Gastrocnemius medialis (tissue), 4 donors: ENCODE measurements around the gene MSI2. TPM values are rescaled to one million over a fixed set of nuclear protein-coding genes. Genes with fewer than 3 reads are reported as not detected.
A peak's percentile ranks its signal among the peaks of the same experiment; 100 is the strongest.

ENCODE experiments used
- ATAC-seq, 2 donors: fragments of 150-250 bp; one replicate each; pipeline ENCODE4 v1.9.1; 2016
- DNase-seq, 2 donors: peaks; one replicate each; pipeline ENCODE4 v3.0.0-alpha.2; 2019
- H3K27ac ChIP-seq, 4 donors: fragments of 200-600 bp; sonication (generic); 1 replicate in 1 of 4; 2 replicates in 3 of 4; pipeline ENCODE4 v1.5.1; 2016 to 2018; ENCODE audit warnings: mild to moderate bottlenecking in 2 of 4, moderate library complexity in 1 of 4
- H3K27me3 ChIP-seq, 3 donors: fragments of 200-600 bp; sonication (generic) in 2 of 3; 1 replicate in 1 of 3; 2 replicates in 2 of 3; pipeline versions ENCODE4 v1.5.1 to v1.6.0; 2016 to 2019; ENCODE audit warnings: mild to moderate bottlenecking in 1 of 3, moderate library complexity in 1 of 3
- H3K36me3 ChIP-seq, 2 donors: fragments of 200-600 bp; sonication (generic) in 1 of 2; one replicate each; pipeline ENCODE4 v1.5.1; 2017 to 2018
- H3K4me1 ChIP-seq, 2 donors: fragments of 200-600 bp; sonication (generic) in 1 of 2; one replicate each; pipeline ENCODE4 v1.5.1; 2016 to 2017; ENCODE audit warnings: mild to moderate bottlenecking in 2 of 2
- H3K4me3 ChIP-seq, 4 donors: fragments of 200-600 bp; sonication (generic) in 3 of 4; 1 replicate in 1 of 4; 2 replicates in 3 of 4; pipeline ENCODE4 v1.5.1; 2016 to 2019; ENCODE audit warnings: mild to moderate bottlenecking in 2 of 4
- H3K9me3 ChIP-seq, 3 donors: fragments of 200-600 bp; sonication (generic) in 2 of 3; 1 replicate in 1 of 3; 2 replicates in 2 of 3; pipeline ENCODE4 v1.5.1; 2016 to 2019
- POLR2A ChIP-seq, 2 donors: fragments of 450-650 bp; IDR thresholded peaks; one replicate each; pipeline ENCODE4 v1.6.1; 2017; ENCODE audit warnings: antibody characterized with exemption in 2 of 2, mild to moderate bottlenecking in 2 of 2, moderate library complexity in 2 of 2
- in situ Hi-C, 4 donors: fragments of 200-750 bp; cut with MboI; loops; one replicate each; pipeline versions ENCODE4 v1.15.0 to v1.8.0; 2017; ENCODE audit warnings: low sequenced_read_pairs in 4 of 4
- intact Hi-C: fragments of 100-400 bp; cut with DNase I; formaldehyde crosslinking; loops from one replicate; pipeline ENCODE4 v1.15.1; 2023; ENCODE audit warnings: low total_unique reads
- total RNA-seq, 4 donors: library from RNA; depleted of rRNA; stranded (reverse); fragments of >200 nt; gene quantifications; one replicate each; pipeline versions ENCODE4 v1.1.0 to v1.2.3, GENCODE V29; 2016
- TF ChIP-seq, protein P1 (sequence below), 5 experiments: fragments of 450-650 bp in 3 of 5; fragments of 200-600 bp in 2 of 5; sonication (generic) in 2 of 5; IDR thresholded peaks in 4 of 5; conservative IDR thresholded peaks in 1 of 5; 1 replicate in 4 of 5; 2 replicates in 1 of 5; pipeline ENCODE4 v1.5.1; 2016 to 2019; ENCODE audit warnings: antibody characterized with exemption in 5 of 5, mild to moderate bottlenecking in 3 of 5, moderate library complexity in 3 of 5

MSI2 gene
- total RNA-seq, 4 donors from 2014 or later, result 33.1 to 66.2 (median 48.5) TPM

DNA sequence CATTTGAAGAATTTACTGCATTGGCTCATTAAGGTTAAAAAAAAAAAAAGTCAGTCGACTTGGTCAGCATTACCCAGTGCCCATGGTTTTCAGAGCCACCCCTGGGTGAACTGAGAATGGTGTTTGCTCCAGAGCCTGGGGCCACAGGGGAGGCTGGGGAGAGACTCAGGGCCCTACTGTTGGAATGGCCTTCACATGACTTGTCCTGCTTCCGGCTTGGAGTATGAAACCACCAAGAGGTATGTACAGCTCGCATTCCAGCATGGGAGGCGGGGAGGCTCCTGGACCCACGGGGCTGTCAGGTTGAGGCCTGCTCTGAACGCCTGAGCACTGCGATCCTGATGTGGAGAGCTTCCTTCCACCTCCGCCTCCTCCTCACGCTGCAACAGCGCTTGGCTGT is 36.8 kb downstream of the MSI2 start:
- in situ Hi-C loops, result no loop called here
- no peak for DNase-seq
- Histone ChIP-seq H3K4me3 (no peak overlapping the region), H3K27ac (peak overlapping the region; percentile 49 to 91 (median 70)), H3K36me3 (peaks cover 0 to 5% of the 10 kb centered on the region in 2 donors), H3K27me3 (no peaks in the 10 kb centered on the region), H3K4me1 (peaks cover 62 to 72% of the 10 kb centered on the region in 2 donors), H3K9me3 (no peaks in the 10 kb centered on the region)
- ATAC-seq, result no peak
- intact Hi-C loops, result no loop called here
- TF ChIP-seq, protein P1, sequence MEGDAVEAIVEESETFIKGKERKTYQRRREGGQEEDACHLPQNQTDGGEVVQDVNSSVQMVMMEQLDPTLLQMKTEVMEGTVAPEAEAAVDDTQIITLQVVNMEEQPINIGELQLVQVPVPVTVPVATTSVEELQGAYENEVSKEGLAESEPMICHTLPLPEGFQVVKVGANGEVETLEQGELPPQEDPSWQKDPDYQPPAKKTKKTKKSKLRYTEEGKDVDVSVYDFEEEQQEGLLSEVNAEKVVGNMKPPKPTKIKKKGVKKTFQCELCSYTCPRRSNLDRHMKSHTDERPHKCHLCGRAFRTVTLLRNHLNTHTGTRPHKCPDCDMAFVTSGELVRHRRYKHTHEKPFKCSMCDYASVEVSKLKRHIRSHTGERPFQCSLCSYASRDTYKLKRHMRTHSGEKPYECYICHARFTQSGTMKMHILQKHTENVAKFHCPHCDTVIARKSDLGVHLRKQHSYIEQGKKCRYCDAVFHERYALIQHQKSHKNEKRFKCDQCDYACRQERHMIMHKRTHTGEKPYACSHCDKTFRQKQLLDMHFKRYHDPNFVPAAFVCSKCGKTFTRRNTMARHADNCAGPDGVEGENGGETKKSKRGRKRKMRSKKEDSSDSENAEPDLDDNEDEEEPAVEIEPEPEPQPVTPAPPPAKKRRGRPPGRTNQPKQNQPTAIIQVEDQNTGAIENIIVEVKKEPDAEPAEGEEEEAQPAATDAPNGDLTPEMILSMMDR (IDR thresholded peaks at IDR 0.05 in 4 of 5, conservative IDR thresholded peaks at IDR 0.05 in 1 of 5), result no peak
- no peak for TF ChIP-seq POLR2A (IDR thresholded peaks at IDR 0.05)

DNA sequence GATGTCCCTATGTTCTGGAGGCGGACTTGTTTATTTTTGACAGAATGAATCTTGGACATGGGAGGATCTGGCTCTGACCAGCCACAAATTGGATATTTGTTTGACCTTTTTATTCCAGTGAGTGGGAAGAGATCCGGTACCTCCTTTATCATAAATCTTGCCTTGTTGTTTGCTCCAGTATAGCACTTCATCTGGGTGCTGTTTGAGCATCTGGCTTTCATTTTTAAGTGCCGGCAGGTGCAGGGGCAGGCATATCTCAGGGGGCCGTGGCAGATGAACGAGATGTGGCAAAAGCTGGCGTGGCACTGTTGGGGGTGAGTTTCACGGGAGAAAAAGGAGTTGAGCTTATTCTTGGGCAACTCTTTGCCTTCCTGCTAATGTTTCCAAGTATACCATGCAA is 37.8 kb downstream of the MSI2 start:
- Histone ChIP-seq H3K4me3 (no peak overlapping the region), H3K27ac (peak overlapping the region; percentile 77 to 91 (median 84)), H3K36me3 (peaks cover 0 to 13% of the 10 kb centered on the region in 2 donors), H3K4me1 (peaks cover 52 to 61% of the 10 kb centered on the region in 2 donors), H3K27me3 (no peaks in the 10 kb centered on the region), H3K9me3 (no peaks in the 10 kb centered on the region)
- no peak for DNase-seq
- TF ChIP-seq, protein P1 (IDR thresholded peaks at IDR 0.05 in 4 of 5, conservative IDR thresholded peaks at IDR 0.05 in 1 of 5), result no peak
- no peak for TF ChIP-seq POLR2A (IDR thresholded peaks at IDR 0.05)
- in situ Hi-C loops (no loop called here), intact Hi-C loops (no loop called here)
- ATAC-seq, result no peak

GRCh38 chr17:57294629-57295501 is 38.5 kb downstream of the MSI2 start:
- Histone ChIP-seq H3K4me3 (peak overlapping the region in 1 of 4 donors; percentile 5), H3K4me1 (peaks cover 45 to 54% of the 10 kb centered on the region in 2 donors), H3K27me3 (no peaks in the 10 kb centered on the region), H3K36me3 (peaks cover 0 to 13% of the 10 kb centered on the region in 2 donors), H3K9me3 (no peaks in the 10 kb centered on the region), H3K27ac (peak overlapping the region; percentile 77 to 91 (median 84))
- TF ChIP-seq, protein P1 (IDR thresholded peaks at IDR 0.05 in 4 of 5, conservative IDR thresholded peaks at IDR 0.05 in 1 of 5), result no peak
- TF ChIP-seq POLR2A (IDR thresholded peaks at IDR 0.05), result no peak
- peak; percentile 97 to 99 for ATAC-seq
- peak; percentile 79 to 92 for DNase-seq
- intact Hi-C loops, result no loop called here
- in situ Hi-C loops, result no loop called here

DNA sequence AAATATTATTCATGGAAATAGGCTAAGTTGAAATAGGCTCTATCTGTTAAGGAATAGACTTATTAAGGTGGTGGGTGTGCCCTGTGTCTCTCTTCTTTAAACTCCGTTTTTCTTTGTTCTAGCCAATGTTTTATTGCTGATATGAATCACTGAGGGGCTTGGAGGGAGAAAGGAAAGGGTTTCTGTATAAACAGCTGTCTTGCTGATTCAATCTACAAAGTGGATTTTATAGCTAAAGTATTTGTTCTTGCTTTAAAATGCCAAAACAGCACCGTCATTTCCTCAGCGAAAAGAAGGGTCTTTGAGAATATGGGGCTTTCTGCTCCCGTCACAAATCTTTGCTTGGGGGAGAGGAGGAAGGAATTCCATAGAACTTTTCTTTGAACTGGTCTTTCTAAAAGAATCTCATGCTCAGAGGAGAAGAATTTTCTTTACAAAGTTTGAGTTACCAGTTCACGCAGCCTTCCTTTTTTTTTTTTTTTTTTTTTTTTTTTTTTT is 39.3 kb downstream of the MSI2 start:
- in situ Hi-C loops (no loop called here), intact Hi-C loops (no loop called here)
- Histone ChIP-seq H3K4me1 (peaks cover 37 to 47% of the 10 kb centered on the region in 2 donors), H3K27me3 (no peaks in the 10 kb centered on the region), H3K36me3 (peaks cover 0 to 13% of the 10 kb centered on the region in 2 donors), H3K27ac (peak overlapping the region; percentile 77 to 91 (median 84)), H3K9me3 (no peaks in the 10 kb centered on the region), H3K4me3 (peak overlapping the region in 1 of 4 donors; percentile 5)
- no peak for DNase-seq
- ATAC-seq, result peak in 1 of 2 donors; percentile 3
- TF ChIP-seq, protein P1 (IDR thresholded peaks at IDR 0.05 in 4 of 5, conservative IDR thresholded peaks at IDR 0.05 in 1 of 5), result no peak
- no peak for TF ChIP-seq POLR2A (IDR thresholded peaks at IDR 0.05)
